BE2C (cell line): ENCODE data around the gene PI16. TPM values are rescaled to one million over a fixed set of nuclear protein-coding genes. Genes with fewer than 3 reads are reported as not detected.

Source experiments
- DNase-seq: peaks from one replicate; pipeline ENCODE4 v3.0.0-alpha.2; 2020
- H3K27me3 ChIP-seq: fragments of 250-450 bp; sonication (Bioruptor Pico); 2 replicates; pipeline ENCODE4 v1.5.1; 2020; ENCODE audit warnings: mild to moderate bottlenecking
- H3K36me3 ChIP-seq: fragments of 250-450 bp; sonication (Bioruptor Pico); 2 replicates; pipeline ENCODE4 v1.5.1; 2020; ENCODE audit warnings: mild to moderate bottlenecking
- H3K4me1 ChIP-seq: fragments of 250-450 bp; sonication (Bioruptor Pico); 2 replicates; pipeline ENCODE4 v1.5.1; 2020
- H3K4me3 ChIP-seq: 2 replicates; pipeline ENCODE4 v1.5.1; 2011; ENCODE audit warnings: low read depth, low read length
- H3K9me3 ChIP-seq: fragments of 250-450 bp; sonication (Bioruptor Pico); 2 replicates; pipeline ENCODE4 v1.5.1; 2020
- polyA plus RNA-seq: library from polyadenylated mRNA; unstranded; fragments of >200 nt; gene quantifications from one replicate; pipeline ENCODE4 v1.2.1, GENCODE V29; 2012; ENCODE audit warnings: low read depth, missing spikeins; ENCODE audit not compliant: insufficient read length, insufficient read depth
- TF ChIP-seq, protein P1 (sequence below): IDR thresholded peaks from 2 replicates; pipeline ENCODE4 v1.5.1; 2012; ENCODE audit warnings: mild to moderate bottlenecking, low read depth, low read length

Gene PI16, protein sequence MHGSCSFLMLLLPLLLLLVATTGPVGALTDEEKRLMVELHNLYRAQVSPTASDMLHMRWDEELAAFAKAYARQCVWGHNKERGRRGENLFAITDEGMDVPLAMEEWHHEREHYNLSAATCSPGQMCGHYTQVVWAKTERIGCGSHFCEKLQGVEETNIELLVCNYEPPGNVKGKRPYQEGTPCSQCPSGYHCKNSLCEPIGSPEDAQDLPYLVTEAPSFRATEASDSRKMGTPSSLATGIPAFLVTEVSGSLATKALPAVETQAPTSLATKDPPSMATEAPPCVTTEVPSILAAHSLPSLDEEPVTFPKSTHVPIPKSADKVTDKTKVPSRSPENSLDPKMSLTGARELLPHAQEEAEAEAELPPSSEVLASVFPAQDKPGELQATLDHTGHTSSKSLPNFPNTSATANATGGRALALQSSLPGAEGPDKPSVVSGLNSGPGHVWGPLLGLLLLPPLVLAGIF
- polyA plus RNA-seq, result not detected

DNA sequence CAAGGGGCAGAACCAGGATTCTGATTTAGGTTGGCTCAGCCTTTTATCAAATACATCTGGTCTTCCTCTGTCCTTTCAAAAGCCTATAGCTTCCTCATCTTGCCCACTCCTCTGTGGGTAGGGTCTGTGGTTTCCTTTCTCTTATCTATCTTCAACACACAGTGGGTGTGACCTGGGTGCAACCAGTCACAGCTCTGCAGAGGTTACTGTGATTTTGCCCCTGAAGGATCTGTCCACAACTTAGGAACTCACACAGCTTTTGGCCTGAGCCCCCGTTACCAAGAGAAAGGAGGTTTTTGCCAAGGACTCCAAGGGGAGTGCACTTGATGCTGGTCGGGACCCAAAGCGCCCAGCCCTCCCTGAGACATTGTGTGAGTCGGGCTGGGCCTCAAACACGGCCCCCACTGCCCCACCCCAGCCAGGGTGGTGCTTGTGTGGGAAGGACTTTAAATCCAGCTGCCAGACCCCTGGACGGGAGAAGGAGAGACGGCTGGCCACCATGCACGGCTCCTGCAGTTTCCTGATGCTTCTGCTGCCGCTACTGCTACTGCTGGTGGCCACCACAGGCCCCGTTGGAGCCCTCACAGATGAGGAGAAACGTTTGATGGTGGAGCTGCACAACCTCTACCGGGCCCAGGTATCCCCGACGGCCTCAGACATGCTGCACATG lies at the start of gene PI16:
Gene PI16, plus strand, starts transcription at position 477 of the 670 bp plus-strand sequence. Its CDS starts 23 bp downstream, at position 500.
- no peaks in the 10 kb centered on the region for H3K4me1 ChIP-seq
- H3K36me3 ChIP-seq, result no peaks in the 10 kb centered on the region
- H3K9me3 ChIP-seq, result no peaks in the 10 kb centered on the region
- no peak for DNase-seq
- no peak within 1 kb of the TSS for H3K4me3 ChIP-seq
- no peaks in the 10 kb centered on the region for H3K27me3 ChIP-seq
- TF ChIP-seq, protein P1, sequence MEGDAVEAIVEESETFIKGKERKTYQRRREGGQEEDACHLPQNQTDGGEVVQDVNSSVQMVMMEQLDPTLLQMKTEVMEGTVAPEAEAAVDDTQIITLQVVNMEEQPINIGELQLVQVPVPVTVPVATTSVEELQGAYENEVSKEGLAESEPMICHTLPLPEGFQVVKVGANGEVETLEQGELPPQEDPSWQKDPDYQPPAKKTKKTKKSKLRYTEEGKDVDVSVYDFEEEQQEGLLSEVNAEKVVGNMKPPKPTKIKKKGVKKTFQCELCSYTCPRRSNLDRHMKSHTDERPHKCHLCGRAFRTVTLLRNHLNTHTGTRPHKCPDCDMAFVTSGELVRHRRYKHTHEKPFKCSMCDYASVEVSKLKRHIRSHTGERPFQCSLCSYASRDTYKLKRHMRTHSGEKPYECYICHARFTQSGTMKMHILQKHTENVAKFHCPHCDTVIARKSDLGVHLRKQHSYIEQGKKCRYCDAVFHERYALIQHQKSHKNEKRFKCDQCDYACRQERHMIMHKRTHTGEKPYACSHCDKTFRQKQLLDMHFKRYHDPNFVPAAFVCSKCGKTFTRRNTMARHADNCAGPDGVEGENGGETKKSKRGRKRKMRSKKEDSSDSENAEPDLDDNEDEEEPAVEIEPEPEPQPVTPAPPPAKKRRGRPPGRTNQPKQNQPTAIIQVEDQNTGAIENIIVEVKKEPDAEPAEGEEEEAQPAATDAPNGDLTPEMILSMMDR, result no peak

DNA sequence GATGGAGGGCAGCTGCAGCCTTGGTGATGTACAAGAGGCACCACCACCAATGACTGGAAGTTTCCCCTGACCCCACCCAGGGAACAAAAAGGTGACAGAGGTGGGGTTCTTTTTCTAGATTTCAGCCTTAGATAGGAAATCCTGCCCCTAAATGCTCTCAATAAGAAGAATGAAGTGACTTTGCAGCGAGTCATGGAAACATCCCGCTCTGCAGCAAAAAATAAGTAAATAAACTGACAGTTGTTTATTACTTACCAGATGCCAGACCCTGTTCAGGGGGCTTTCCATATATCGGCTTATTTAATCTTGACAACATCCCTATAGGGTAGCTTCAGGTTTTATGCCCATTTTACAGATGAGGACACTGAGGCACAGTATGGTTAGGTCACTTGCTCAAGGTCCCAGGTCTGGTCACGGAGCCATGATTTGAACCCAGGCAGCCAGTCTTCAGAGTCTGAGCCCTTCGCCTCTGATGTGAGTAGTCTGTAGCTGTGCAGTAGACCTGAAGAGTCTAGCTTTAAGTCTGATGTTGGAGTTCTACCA lies 49.6 kb upstream of the PI16 start:
- Histone ChIP-seq H3K4me1 (no peaks in the 10 kb centered on the region), H3K36me3 (peaks cover 33% of the 10 kb centered on the region), H3K4me3 (no peak overlapping the region), H3K9me3 (no peaks in the 10 kb centered on the region), H3K27me3 (no peaks in the 10 kb centered on the region)
- TF ChIP-seq, protein P1, result no peak
- DNase-seq, result no peak

DNA sequence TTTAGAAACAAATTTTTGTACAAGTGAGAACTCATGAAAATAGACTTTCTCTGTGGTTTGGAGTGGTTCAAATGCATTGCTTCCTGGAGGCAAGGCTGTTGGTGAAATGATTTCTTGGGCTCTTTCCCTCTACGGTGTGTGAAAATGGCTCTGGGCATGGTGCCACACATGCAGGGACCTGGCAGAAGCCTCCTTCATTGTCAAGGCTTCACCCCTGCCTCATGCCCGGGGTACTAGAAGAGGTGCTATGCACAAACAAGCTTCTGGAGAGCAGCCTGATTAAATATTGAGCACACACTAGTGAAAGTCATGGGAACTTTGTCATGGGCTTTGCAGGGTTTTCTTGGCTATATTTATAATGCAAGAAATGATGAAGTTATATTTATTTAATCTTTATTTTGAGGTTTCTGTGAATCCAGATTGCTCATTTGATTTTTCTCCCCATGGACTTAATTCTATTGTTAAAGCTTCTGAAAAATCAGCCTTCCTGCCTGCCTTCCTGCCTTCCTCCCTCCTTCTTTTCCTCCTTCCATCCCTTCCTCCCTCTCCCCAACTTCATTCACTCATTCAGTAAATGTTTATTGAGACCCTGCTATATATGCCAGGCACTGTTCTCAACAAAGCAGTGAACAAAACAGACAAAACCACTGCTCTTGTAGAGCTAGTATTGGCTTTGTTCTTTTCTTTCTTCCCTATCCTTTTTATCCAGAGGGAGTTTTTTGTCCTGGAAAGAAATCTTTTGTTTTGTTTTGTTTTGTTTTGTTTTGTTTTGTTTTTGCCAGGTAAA lies 47.8 kb upstream of the PI16 start:
- Histone ChIP-seq H3K9me3 (no peaks in the 10 kb centered on the region), H3K36me3 (peaks cover 25% of the 10 kb centered on the region), H3K4me1 (no peaks in the 10 kb centered on the region), H3K4me3 (no peak overlapping the region), H3K27me3 (no peaks in the 10 kb centered on the region)
- TF ChIP-seq, protein P1, result no peak
- DNase-seq, result no peak

DNA sequence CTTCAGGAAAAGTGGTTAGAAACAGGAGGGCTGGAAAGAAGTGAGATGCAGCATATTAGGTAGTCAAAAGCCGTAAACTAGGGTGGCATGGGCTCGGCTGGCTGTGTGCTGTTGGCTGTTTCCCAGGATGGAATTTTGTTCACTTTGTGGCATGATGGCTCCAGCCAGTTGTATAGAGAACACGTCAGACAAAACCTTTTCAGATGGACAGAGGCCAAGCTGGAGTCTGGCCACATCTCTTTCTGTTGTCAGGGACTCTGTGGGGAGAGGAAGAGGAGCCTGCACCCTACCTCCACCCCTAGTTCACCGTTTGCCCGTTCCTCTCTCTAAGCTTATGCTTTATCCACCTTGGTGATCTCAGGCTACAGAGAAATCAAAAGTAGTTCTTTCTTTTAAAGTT lies 46.8 kb upstream of the PI16 start:
- Histone ChIP-seq H3K36me3 (peaks cover 16% of the 10 kb centered on the region), H3K9me3 (no peaks in the 10 kb centered on the region), H3K4me1 (peaks cover 4% of the 10 kb centered on the region), H3K27me3 (no peaks in the 10 kb centered on the region), H3K4me3 (no peak overlapping the region)
- no peak for DNase-seq
- TF ChIP-seq, protein P1, result no peak

DNA sequence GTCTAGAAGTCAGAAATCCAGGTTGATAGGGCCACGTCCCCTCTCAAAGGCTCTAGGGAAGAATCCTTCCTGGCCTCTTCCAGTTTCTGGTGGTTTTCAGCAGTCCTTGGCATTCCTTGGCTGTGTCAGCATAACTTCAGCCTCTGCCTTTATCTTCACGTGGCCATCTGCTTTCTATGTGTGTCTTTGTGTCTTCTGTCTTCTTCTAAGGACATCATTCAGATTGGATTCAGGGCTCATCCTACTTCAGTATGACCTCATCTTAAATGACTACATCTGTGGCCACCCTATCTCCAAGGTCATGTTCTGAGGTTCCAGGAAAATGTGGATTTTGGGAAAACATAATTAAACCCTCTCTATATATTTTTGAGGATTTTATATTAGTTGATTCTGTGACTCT lies 45.8 kb upstream of the PI16 start:
- Histone ChIP-seq H3K4me1 (peaks cover 4% of the 10 kb centered on the region), H3K27me3 (no peaks in the 10 kb centered on the region), H3K36me3 (peaks cover 15% of the 10 kb centered on the region), H3K4me3 (no peak overlapping the region), H3K9me3 (no peaks in the 10 kb centered on the region)
- TF ChIP-seq, protein P1, result no peak
- DNase-seq, result no peak
